ENCODE results near the gene CD200R1L. TPM values are rescaled to one million over a fixed set of nuclear protein-coding genes. Genes with fewer than 3 reads are reported as not detected.
"Not testable (repeated sequence)": the region's sequence is repeated elsewhere in the genome, so short reads cannot be mapped to it uniquely, and the experiment has no call there.

Gene CD200R1L
- polyA plus RNA-seq, 1 experiment: not detected

GRCh38 chr3:112855883-112856282, 9.2 kb upstream of the CD200R1L start:
- CTCF ChIA-PET: interaction anchor here (0.6 kb wide), 1 partner anchor 12 kb away, joined by 3 read pairs; no protein-coding TSS in a partner anchor
- POLR2A ChIA-PET: no interaction called here
- H3K36me3 ChIP-seq (ENCODE audit: control insufficient read depth, insufficient read depth, low read length): no peaks in the 10 kb centered on the region
- H3K27me3 ChIP-seq (ENCODE audit: control insufficient read depth, insufficient read depth, low read length): no peaks in the 10 kb centered on the region
- no peak for TF ChIP-seq CTCF (IDR thresholded peaks at IDR 0.05; ENCODE audit: insufficient read depth, low read depth, low read length)
- no peak overlapping the region for H3K4me3 ChIP-seq (ENCODE audit: low read depth, low read length)
- no peak for DNase-seq (ENCODE audit: low read depth)

DNA sequence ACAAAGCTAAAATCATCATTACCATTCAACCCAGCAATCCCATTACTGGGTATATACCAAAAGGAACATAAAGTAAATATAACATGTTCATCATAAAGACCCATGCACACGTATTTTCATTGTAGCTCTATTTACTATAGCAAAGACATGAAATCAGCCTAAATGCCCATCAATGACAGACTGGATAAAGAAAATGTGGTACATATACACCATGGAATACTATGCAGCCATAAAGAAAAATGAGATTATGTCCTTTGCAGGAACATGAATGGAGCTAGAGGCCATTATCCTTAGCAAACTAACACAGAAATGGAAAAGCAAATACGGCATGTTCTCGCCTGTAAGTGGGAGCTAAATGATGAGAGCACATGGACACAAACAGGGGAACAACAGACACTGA, 8.4 kb upstream of the CD200R1L start:
- DNase-seq (ENCODE audit: low read depth); H3K36me3 ChIP-seq (ENCODE audit: control insufficient read depth, insufficient read depth, low read length); POLR2A ChIA-PET; H3K4me3 ChIP-seq (ENCODE audit: low read depth, low read length); H3K27me3 ChIP-seq (ENCODE audit: control insufficient read depth, insufficient read depth, low read length): not testable (repeated sequence)
- CTCF ChIA-PET: interaction anchor here (0.6 kb wide), 1 partner anchor 13 kb away, joined by 3 read pairs; no protein-coding TSS in a partner anchor

- Histone ChIP-seq H3K36me3 (ENCODE audit: control insufficient read depth, insufficient read depth, low read length) (no peaks in the 10 kb centered on the region), H3K27me3 (ENCODE audit: control insufficient read depth, insufficient read depth, low read length) (no peaks in the 10 kb centered on the region), H3K4me3 (ENCODE audit: low read depth, low read length) (no peak overlapping the region)
- ChIA-PET POLR2A (no interaction called here), CTCF (interaction anchor here (1.8 kb wide), 1 partner anchor 13 kb away, joined by 4 read pairs; no protein-coding TSS in a partner anchor)
- no peak for DNase-seq (ENCODE audit: low read depth)
- no peak for TF ChIP-seq CTCF (IDR thresholded peaks at IDR 0.05; ENCODE audit: insufficient read depth, low read depth, low read length)
Observed at GRCh38 chr3:112848196-112848595, 1.5 kb upstream of the CD200R1L start.

- Histone ChIP-seq H3K27me3 (ENCODE audit: control insufficient read depth, insufficient read depth, low read length) (no peaks in the 10 kb centered on the region), H3K4me3 (ENCODE audit: low read depth, low read length) (no peak overlapping the region), H3K36me3 (ENCODE audit: control insufficient read depth, insufficient read depth, low read length) (no peaks in the 10 kb centered on the region)
- TF ChIP-seq CTCF (IDR thresholded peaks at IDR 0.05; ENCODE audit: insufficient read depth, low read depth, low read length): no peak
- DNase-seq (ENCODE audit: low read depth): no peak
- CTCF ChIA-PET: interaction anchor here (1.8 kb wide), 1 partner anchor 13 kb away, joined by 4 read pairs; no protein-coding TSS in a partner anchor
- POLR2A ChIA-PET: no interaction called here
Observed at GRCh38 chr3:112847692-112848091, 1.0 kb upstream of the CD200R1L start.

DNA sequence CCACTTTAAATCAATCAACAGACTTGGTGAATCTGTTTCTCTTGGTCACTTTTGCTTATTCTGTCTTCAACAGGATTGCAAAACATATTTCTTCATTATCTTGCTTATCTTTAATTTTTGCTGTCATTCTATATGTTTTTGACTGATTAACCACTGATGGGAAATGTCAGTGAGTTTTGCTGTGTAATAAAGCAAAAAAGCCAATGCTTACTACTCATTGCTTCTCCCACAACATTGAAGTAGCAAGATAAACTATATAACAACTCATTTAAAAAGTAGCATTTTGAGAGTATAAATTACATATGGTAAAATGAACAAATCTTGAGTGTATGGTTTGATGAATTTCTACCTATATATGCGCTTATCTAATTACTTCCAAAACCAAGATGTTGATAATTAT, 892 bp downstream of the CD200R1L start:
- DNase-seq (ENCODE audit: low read depth): no peak
- POLR2A ChIA-PET: no interaction called here
- no peaks in the 10 kb centered on the region for H3K36me3 ChIP-seq (ENCODE audit: control insufficient read depth, insufficient read depth, low read length)
- TF ChIP-seq CTCF (IDR thresholded peaks at IDR 0.05; ENCODE audit: insufficient read depth, low read depth, low read length): no peak
- H3K27me3 ChIP-seq (ENCODE audit: control insufficient read depth, insufficient read depth, low read length): peaks cover 3% of the 10 kb centered on the region
- no peak overlapping the region for H3K4me3 ChIP-seq (ENCODE audit: low read depth, low read length)
- CTCF ChIA-PET: no interaction called here

GRCh38 chr3:112829046-112829445, 17.6 kb downstream of the CD200R1L start:
- Histone ChIP-seq H3K27me3 (ENCODE audit: control insufficient read depth, insufficient read depth, low read length) (0 out of 2 replicates have a peak, but pooled peaks cover 4% of the 10 kb centered on the region), H3K36me3 (ENCODE audit: control insufficient read depth, insufficient read depth, low read length) (no peaks in the 10 kb centered on the region), H3K4me3 (ENCODE audit: low read depth, low read length) (no peak overlapping the region)
- POLR2A ChIA-PET: no interaction called here
- no peak for DNase-seq (ENCODE audit: low read depth)
- CTCF ChIA-PET: no interaction called here
- no peak for TF ChIP-seq CTCF (IDR thresholded peaks at IDR 0.05; ENCODE audit: insufficient read depth, low read depth, low read length)

Data from BJ (cell line).